ENCODE results near the gene DDIT4L. TPM values are rescaled to one million over a fixed set of nuclear protein-coding genes. Genes with fewer than 3 reads are reported as not detected.
A peak's percentile ranks its signal among the peaks of the same experiment; 100 is the strongest.

DDIT4L gene
- total RNA-seq, 2 experiments from 2014 or later = not detected

DNA sequence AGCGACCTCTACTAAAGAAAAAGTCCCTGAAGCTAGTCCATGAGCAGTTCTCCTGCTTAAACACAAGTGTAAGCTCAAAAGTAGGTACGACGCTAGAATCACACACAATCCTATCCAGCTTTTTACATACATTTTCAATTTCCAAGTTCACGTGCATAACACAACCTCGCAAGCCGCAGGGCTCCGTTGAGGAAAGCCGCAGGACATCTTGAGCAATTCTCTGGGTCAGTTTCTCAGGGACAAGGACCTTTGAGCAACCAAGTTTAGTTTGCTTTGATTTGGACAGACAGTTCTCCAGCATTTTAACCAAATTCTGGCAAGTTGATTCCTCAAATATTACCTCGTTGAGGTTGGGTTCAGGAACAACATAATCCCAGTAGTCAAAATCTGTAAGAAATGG lies 2.5 kb downstream of the DDIT4L start:
- Mint-ChIP-seq H3K4me3 (no peak overlapping the region), H3K27ac (no peak overlapping the region), H3K27me3 (ENCODE audit: low read depth) (peaks cover 50% of the 10 kb centered on the region), H3K9me3 (ENCODE audit: insufficient read depth) (no peaks in the 10 kb centered on the region), H3K36me3 (ENCODE audit: low read depth) (no peaks in the 10 kb centered on the region), H3K4me1 (ENCODE audit: low read depth) (peaks cover 13% of the 10 kb centered on the region)
- ATAC-seq (no peak), DNase-seq (no peak)
- ChIA-PET POLR2A (interaction anchor here (0.7 kb wide), 1 partner anchor 288 kb away, joined by 3 read pairs; no protein-coding TSS in a partner anchor), CTCF (no interaction called here)

DNA sequence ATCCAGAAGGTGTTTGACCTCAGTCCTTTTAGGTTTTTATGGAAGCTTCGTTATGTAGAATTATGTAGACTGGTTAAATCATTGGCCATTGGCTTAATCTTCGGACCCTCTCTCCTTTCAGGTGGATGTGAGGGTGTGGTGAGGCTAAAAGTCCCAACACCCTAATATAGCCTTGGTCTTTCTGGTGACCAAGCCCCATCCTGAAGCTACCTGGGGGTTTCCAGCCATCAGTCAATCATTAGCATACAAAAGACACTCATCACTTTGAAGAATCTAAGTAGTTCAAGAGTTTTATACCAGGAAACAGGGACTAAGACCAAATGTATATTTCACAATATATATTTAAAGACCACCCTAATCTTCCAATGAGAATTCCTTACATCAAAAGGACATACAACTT lies 5.5 kb downstream of the DDIT4L start:
- CTCF ChIA-PET = no interaction called here

DNA sequence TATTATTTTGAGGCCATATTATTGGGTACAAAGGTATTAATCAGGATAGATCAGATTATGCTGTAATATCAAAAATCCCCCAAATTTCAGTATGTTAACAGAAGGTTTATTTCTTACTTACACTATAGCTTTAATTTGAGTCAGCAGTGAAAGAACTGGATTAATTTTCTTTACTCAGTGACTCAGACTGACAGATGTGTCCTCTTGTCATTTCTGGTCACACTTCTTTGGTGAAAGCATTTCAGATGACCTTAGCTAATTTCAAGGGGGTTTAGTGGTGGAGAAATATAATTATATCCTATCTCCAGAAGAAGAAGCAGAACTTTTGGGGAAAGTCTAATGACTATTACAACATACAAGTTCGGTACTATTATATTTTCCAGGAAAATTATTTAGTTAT lies 12.4 kb downstream of the DDIT4L start:
- H3K4me1 Mint-ChIP-seq (ENCODE audit: low read depth) = no peaks in the 10 kb centered on the region
- no peaks in the 10 kb centered on the region for H3K36me3 Mint-ChIP-seq (ENCODE audit: low read depth)
- ChIA-PET CTCF (no interaction called here), POLR2A (no interaction called here)
- H3K9me3 Mint-ChIP-seq (ENCODE audit: insufficient read depth) = no peaks in the 10 kb centered on the region
- ATAC-seq (no peak), DNase-seq (no peak)
- no peak overlapping the region for H3K4me3 Mint-ChIP-seq
- no peak overlapping the region for H3K27ac Mint-ChIP-seq
- H3K27me3 Mint-ChIP-seq (ENCODE audit: low read depth) = peaks cover 4% of the 10 kb centered on the region

More for the DNA sequence above, 5.5 kb downstream of the DDIT4L start:
- no peaks in the 10 kb centered on the region for H3K36me3 Mint-ChIP-seq (ENCODE audit: low read depth)
- H3K27ac Mint-ChIP-seq = no peak overlapping the region
- peaks cover 38% of the 10 kb centered on the region for H3K27me3 Mint-ChIP-seq (ENCODE audit: low read depth)
- no peaks in the 10 kb centered on the region for H3K9me3 Mint-ChIP-seq (ENCODE audit: insufficient read depth)
- POLR2A ChIA-PET = no interaction called here
- ATAC-seq (no peak), DNase-seq (no peak)
- H3K4me3 Mint-ChIP-seq = no peak overlapping the region
- peaks cover 5% of the 10 kb centered on the region for H3K4me1 Mint-ChIP-seq (ENCODE audit: low read depth)

DNA sequence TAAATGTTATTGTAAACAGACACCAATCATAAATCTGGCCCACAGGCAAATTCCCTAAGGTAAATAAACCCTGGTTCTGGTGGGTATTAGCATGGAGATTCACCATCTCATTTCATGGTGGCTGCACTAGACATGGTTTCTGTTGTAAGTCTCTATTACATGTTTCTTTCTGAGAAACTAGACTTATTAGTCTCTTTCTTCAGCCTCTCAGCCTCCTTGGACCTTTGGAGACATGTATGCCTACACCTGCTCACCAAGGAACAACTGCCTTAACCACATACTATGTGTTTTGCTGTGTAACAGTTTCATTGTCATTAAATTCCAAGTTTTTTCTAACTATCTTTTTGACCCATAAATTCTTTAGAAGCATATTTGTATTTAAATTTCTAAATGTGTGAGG lies 13.1 kb downstream of the DDIT4L start:
- no peaks in the 10 kb centered on the region for H3K36me3 Mint-ChIP-seq (ENCODE audit: low read depth)
- H3K27ac Mint-ChIP-seq = no peak overlapping the region
- POLR2A ChIA-PET = no interaction called here
- DNase-seq (no peak), ATAC-seq (no peak)
- no peaks in the 10 kb centered on the region for H3K9me3 Mint-ChIP-seq (ENCODE audit: insufficient read depth)
- no peaks in the 10 kb centered on the region for H3K4me1 Mint-ChIP-seq (ENCODE audit: low read depth)
- no peak overlapping the region for H3K4me3 Mint-ChIP-seq
- CTCF ChIA-PET = no interaction called here
- no peaks in the 10 kb centered on the region for H3K27me3 Mint-ChIP-seq (ENCODE audit: low read depth)

DNA sequence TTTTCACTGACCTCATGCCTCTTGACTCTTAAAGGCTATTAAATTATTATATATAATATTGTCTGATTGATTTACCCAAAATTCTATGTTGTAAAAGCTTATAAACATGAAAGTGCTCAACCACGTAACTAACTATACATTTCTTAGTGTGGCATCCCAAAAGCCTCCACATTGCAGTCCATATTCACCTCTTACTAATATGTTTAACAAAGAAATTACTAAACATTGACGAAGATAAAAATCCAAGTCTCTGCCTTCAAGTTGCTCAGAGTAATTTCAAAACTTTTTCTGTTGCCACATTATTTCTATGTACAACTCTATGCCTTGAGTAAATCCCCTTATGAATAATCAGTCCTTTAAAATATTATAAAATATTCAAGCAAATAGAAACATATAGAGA lies 14.4 kb downstream of the DDIT4L start:
- H3K36me3 Mint-ChIP-seq (ENCODE audit: low read depth) = no peaks in the 10 kb centered on the region
- no peaks in the 10 kb centered on the region for H3K27me3 Mint-ChIP-seq (ENCODE audit: low read depth)
- ATAC-seq (no peak), DNase-seq (no peak)
- H3K4me1 Mint-ChIP-seq (ENCODE audit: low read depth) = peaks cover 3% of the 10 kb centered on the region
- CTCF ChIA-PET = interaction anchor here (1.1 kb wide), 1 partner anchor 82 kb away, joined by 3 read pairs; no protein-coding TSS in a partner anchor
- H3K9me3 Mint-ChIP-seq (ENCODE audit: insufficient read depth) = no peaks in the 10 kb centered on the region
- no peak overlapping the region for H3K27ac Mint-ChIP-seq
- POLR2A ChIA-PET = no interaction called here
- no peak overlapping the region for H3K4me3 Mint-ChIP-seq

DNA sequence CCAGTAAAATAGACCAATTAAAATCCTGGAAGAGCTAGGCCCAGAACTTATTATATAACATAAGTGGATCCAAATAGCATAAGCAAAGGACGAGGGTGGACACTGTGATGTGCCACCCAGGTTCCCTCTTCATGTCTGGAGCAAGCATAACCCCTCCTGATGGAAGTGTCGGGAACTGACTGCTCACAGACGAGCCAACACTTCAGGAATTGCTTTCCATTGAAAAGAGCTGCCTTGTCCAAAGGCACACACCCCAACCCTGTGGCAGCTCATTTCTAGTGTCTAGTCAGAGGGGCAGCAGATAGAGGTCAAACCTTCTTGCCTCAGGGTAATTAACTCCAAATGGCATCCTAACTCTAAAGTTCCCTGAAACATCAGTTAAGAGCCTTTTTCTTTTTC lies 15.3 kb downstream of the DDIT4L start:
- POLR2A ChIA-PET = interaction anchor here (0.5 kb wide), 1 partner anchor 243 kb away, joined by 3 read pairs; no protein-coding TSS in a partner anchor
- ATAC-seq (no peak), DNase-seq (no peak)
- Mint-ChIP-seq H3K9me3 (ENCODE audit: insufficient read depth) (no peaks in the 10 kb centered on the region), H3K4me3 (no peak overlapping the region), H3K27ac (no peak overlapping the region), H3K27me3 (ENCODE audit: low read depth) (no peaks in the 10 kb centered on the region), H3K36me3 (ENCODE audit: low read depth) (no peaks in the 10 kb centered on the region), H3K4me1 (ENCODE audit: low read depth) (peaks cover 4% of the 10 kb centered on the region)
- CTCF ChIA-PET = interaction anchor here (1.1 kb wide), 1 partner anchor 81 kb away, joined by 3 read pairs; no protein-coding TSS in a partner anchor

DNA sequence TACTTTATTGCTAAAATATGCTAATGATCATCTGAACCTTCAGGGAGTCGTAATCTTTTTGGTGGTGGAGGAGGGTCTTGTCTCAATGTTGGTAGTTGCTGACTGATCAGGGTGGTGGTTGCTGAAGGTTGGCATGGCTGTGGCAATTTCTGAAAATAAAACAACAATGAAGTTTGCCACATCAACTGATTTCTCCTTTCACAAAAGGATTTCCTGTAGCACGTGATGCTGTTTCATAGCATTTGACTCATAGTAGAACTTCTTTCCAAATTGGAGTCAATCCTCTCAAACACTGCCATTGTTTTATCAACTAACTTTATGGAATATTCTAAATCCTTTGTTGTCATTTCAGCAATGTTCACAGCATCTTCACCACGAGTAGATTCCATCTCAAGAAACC lies 19.3 kb downstream of the DDIT4L start:
- Mint-ChIP-seq H3K36me3 (ENCODE audit: low read depth) (peaks cover 2% of the 10 kb centered on the region), H3K4me1 (ENCODE audit: low read depth) (peaks cover 13% of the 10 kb centered on the region), H3K27me3 (ENCODE audit: low read depth) (no peaks in the 10 kb centered on the region), H3K27ac (no peak overlapping the region), H3K9me3 (ENCODE audit: insufficient read depth) (no peaks in the 10 kb centered on the region), H3K4me3 (no peak overlapping the region)
- DNase-seq = no peak
- POLR2A ChIA-PET = no interaction called here
- no peak for ATAC-seq
- CTCF ChIA-PET = interaction anchor here (2.5 kb wide), 1 partner anchor 78 kb away, joined by 10 read pairs; no protein-coding TSS in a partner anchor

DNA sequence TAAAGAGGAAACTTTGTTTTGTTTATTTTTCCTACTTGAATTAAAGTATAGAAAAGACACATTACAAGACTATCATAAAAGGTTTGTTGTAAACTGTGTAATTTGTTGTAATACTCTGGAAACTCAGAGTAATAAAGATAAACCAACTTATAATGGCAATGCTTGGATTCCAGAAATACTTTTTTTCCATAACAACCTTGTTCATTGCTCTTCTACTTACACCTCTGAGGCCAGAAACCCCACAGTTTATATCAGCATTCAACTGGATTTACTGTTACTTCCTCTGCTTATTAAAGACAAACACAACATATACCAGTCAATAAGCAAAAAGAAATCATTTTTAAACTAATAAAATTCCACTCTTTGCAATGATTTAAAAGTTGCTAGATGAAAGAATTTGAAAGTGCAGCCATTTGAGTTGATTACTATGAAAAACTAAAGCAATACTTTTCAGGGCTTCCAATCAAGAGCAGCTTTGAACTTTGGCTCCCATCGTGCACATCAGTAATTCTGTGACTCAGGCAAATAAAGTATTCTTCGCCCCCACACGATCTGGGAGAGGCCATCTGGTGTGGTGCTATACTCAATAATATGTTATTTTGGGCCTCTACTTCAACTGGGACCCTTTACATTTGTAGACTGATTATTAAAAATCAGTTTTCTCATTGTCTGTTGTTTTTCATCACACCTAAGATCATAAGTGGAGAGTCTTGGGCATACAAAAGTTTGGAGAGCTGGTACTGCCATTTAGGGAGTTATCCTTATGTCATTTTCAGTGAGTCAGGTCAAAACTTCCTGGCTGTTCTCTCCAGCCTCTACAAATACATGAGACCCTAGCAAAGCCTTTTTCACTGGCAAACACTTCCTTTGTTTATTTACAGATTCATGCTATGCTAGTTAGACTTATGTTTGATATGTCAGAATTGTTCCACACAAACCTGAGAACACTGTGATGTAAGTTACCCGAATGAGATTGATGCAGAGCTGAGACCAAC lies 20.5 kb downstream of the DDIT4L start:
- ATAC-seq (no peak), DNase-seq (no peak)
- CTCF ChIA-PET = interaction anchor here (1.2 kb wide), 1 partner anchor 74 kb away, joined by 6 read pairs; no protein-coding TSS in a partner anchor
- peaks cover 2% of the 10 kb centered on the region for H3K36me3 Mint-ChIP-seq (ENCODE audit: low read depth)
- no peaks in the 10 kb centered on the region for H3K27me3 Mint-ChIP-seq (ENCODE audit: low read depth)
- H3K4me3 Mint-ChIP-seq = no peak overlapping the region
- POLR2A ChIA-PET = no interaction called here
- no peaks in the 10 kb centered on the region for H3K9me3 Mint-ChIP-seq (ENCODE audit: insufficient read depth)
- H3K4me1 Mint-ChIP-seq (ENCODE audit: low read depth) = peaks cover 25% of the 10 kb centered on the region
- no peak overlapping the region for H3K27ac Mint-ChIP-seq

DNA sequence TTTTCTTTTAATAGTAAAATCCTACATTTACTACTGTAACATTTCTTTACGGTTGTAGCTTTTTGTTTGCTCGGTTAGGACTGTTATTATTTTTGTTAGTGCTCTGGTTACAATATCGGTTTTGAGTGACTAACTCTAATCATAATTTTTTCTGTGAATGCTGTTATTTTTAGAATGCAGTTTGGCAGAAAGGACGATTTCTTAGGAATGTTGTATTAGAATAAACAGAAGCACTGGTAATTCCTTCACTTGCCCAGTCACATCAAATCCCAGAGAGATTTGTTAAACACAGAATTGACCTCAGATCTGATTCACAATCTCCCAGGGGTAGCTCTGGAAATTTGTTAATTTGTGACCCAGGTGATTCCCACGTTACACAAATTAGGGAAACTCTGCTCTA lies 21.7 kb downstream of the DDIT4L start:
- Mint-ChIP-seq H3K27ac (no peak overlapping the region), H3K4me3 (no peak overlapping the region), H3K4me1 (ENCODE audit: low read depth) (peaks cover 26% of the 10 kb centered on the region), H3K9me3 (ENCODE audit: insufficient read depth) (no peaks in the 10 kb centered on the region), H3K27me3 (ENCODE audit: low read depth) (no peaks in the 10 kb centered on the region), H3K36me3 (ENCODE audit: low read depth) (peaks cover 6% of the 10 kb centered on the region)
- CTCF ChIA-PET = interaction anchor here (1.2 to 1.3 kb wide), 2 partner anchors 73 to 75 kb away, joined by 6 to 7 read pairs; no protein-coding TSS in a partner anchor
- no peak for DNase-seq
- POLR2A ChIA-PET = no interaction called here
- ATAC-seq = no peak

DNA sequence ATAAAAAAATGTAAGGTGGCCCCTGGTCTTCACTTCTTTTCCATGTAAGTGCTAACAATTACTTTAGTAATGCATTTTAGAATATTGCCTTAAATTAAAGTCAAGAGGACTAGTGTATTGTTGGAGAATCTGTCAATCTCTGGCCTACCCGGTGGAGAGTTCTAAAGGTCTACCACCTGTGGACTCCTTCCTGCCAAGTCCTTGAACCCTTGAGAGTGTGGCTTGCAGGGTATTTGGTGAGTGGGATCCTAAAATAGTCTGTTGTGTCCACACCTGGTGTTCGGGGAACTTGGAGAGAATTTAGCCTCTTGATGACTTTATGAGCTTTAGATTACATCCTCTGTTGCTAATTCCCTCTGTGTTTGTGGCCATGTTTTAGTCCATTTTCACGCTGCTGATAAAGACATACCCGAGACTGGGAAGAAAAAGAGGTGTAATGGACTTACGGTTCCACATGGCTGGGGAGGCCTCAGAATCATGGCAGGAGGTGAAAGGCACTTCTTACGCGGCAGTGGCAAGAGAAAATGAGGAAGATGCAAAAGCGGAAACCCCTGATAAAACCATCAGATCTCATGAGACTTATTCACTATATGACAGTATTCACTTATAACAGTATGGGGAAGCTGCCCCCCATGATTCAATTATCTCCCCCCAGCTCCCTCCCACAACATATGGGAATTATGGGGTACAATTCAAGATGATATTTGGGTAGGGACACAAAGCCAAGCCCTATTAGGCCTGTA lies 23.8 kb downstream of the DDIT4L start:
- Mint-ChIP-seq H3K27ac (peak overlapping the region; percentile 26), H3K9me3 (ENCODE audit: insufficient read depth) (peaks cover 6% of the 10 kb centered on the region), H3K4me3 (peak overlapping the region; percentile 20), H3K36me3 (ENCODE audit: low read depth) (peaks cover 10% of the 10 kb centered on the region), H3K27me3 (ENCODE audit: low read depth) (no peaks in the 10 kb centered on the region), H3K4me1 (ENCODE audit: low read depth) (peaks cover 26% of the 10 kb centered on the region)
- ChIA-PET POLR2A (no interaction called here), CTCF (interaction anchor here (3.3 kb wide), 1 partner anchor 73 kb away, joined by 9 read pairs; no protein-coding TSS in a partner anchor)
- DNase-seq (no peak), ATAC-seq (no peak)

DNA sequence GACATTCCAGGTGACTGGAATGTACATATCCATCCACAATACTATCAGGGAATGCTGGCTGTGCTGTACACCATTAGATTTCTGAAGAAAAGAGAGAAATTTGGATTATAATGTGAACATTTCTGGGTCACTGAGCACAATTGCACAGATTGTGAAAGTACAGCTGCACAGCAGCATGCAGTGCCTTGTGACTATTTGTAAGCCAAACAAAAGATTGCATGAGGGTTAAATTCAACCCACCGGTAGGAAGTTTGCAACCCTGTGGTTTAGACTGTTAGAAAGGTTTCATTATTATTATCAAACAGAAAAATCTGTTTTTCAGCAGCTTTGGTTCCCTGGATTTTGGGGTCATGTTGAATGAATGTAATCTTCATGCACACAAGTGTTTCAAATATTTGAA lies 24.5 kb downstream of the DDIT4L start:
- no peak overlapping the region for H3K27ac Mint-ChIP-seq
- POLR2A ChIA-PET = no interaction called here
- peaks cover 11% of the 10 kb centered on the region for H3K9me3 Mint-ChIP-seq (ENCODE audit: insufficient read depth)
- DNase-seq (peak; percentile 23), ATAC-seq (no peak)
- peaks cover 22% of the 10 kb centered on the region for H3K4me1 Mint-ChIP-seq (ENCODE audit: low read depth)
- CTCF ChIA-PET = interaction anchor here (1.1 to 3.3 kb wide), 2 partner anchors 70 to 73 kb away, joined by 4 to 9 read pairs; no protein-coding TSS in a partner anchor
- no peak overlapping the region for H3K4me3 Mint-ChIP-seq
- no peaks in the 10 kb centered on the region for H3K27me3 Mint-ChIP-seq (ENCODE audit: low read depth)
- H3K36me3 Mint-ChIP-seq (ENCODE audit: low read depth) = peaks cover 10% of the 10 kb centered on the region
